Sciatic nerve (tissue), 2 donors: Measurements from ENCODE around the gene NFASC. TPM values are rescaled to one million over a fixed set of nuclear protein-coding genes. Genes with fewer than 3 reads are reported as not detected.

ENCODE experiments used
- ATAC-seq: fragments of 200-7000 bp; cut with Tn5 transposase; one replicate; pipeline ENCODE4 v1.9.1; 2020; ENCODE audit warnings: mild to moderate bottlenecking, moderate library complexity
- DNase-seq: peaks from one replicate; pipeline ENCODE4 v3.0.0-alpha.2; 2020; ENCODE audit warnings: low spot score
- intact Hi-C: fragments of 100-400 bp; cut with DNase I; formaldehyde crosslinking; loops from one replicate; pipeline ENCODE4 v1.14.2; 2022
- total RNA-seq: library from RNA; stranded (reverse); fragmentation: NEBNext Ultra II Directional; extraction: Animal tissue kit (Norgen Biotek cat#: 25700); gene quantifications from one replicate; pipeline ENCODE4 v1.2.1, GENCODE V29; 2021
- donor health status: DM: no; HTN: no; CAD: no.
- donor health status: DM: no; HTN: no; CAD: no.

Gene NFASC
- total RNA-seq, 1 donor from 2014 or later = 140 TPM

DNA sequence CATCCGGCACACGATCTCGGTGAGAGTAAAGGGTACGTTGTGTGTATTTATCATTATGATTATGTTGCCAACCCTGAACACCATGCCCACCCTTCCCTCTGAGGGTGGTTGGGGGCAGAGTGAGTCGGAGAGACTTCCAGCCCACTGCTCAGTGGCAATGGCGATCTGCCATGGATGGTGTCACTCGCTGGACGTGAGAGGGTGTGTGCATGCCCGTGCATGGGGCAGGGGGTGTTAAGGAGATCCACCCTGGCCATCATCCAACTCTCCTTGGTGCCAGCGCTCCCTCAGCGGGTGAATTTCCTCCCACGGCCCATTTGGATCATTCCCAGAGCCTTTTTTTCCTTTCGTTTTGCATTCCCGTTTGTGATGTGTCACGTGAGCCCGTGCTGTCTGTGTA, 98.3 kb downstream of the NFASC start:
- no peak for ATAC-seq
- intact Hi-C loops = no loop called here
- DNase-seq = no peak

DNA sequence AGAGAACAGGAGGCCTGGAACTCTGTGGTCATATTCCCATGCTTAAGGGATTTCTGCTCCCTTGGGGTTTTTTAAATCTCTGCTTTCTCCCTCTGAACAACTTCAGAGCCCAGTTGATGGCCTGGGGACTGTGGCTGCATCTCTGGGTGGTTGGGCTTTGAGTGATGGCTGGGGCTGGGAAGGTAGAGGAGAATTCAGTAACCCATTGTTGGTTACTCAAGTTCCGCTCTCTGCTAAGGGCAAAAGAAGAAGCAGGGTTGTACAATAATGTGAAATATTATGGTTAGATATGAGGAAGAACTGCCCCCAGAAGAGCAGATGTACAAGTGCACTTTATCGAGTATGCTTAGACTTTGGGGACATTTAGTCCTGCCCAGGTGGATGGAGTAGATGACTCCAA, 100.3 kb downstream of the NFASC start:
- intact Hi-C loops = no loop called here
- no peak for DNase-seq
- no peak for ATAC-seq

DNA sequence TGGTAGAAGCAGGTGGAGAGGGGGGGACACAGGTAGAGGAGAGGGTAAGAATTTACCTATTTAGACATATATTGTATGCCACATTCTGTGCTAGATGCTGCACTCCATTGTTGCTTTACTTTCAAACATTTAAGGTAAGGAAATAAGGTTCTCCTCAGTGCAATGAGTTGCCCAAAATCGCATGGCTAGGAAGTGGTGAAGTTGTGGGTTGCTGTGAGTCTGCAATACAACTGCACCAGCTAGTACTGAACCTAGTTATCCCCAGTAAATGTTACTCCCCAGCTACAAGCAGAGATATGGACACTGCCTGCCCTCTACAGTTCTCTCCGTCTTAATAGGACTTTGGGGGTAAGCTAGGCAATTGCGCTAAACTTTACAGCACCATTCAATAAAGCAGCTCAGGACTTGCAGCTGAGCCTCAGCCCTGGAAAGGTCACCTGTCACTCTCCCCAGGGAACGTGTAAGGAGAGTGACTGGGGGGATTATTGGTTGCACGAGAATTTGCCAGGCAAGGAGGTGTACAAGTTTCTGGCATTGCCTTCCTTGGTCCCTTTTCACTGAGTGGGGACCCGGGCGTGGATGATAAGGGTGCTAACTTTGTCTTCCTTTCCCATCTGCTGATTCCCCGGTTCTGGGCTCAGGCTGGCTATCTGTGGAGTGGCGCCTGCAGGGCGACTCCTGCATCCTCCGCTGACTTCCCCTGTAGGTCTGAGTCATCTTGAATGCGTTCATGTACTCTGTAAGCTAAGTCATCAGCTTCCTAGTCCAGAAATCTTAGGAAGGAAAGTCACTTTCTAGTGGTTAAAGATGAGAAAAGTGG, 101.1 kb downstream of the NFASC start:
- no peak for DNase-seq
- ATAC-seq = no peak
- intact Hi-C loops = no loop called here

DNA sequence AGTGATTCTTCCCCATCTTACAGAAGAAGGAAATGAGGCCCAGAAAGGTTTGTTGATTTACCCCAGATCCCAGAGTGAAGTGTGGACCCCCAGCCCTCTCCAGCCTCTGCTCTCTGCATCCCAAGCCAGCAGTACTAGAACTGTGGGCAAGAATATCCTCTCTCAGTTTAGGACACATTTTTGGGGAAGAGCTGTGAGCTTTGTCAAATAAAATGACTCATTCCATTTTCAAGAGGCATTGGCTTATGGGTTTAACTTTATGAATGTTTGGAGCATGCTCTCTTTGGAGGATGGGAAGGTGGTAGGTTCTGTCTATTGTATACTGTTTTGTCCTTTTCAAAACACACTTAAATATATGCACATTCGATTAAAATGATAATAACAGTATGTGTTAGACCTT, 101.8 kb downstream of the NFASC start:
- DNase-seq (no peak), ATAC-seq (no peak)
- intact Hi-C loops = no loop called here

DNA sequence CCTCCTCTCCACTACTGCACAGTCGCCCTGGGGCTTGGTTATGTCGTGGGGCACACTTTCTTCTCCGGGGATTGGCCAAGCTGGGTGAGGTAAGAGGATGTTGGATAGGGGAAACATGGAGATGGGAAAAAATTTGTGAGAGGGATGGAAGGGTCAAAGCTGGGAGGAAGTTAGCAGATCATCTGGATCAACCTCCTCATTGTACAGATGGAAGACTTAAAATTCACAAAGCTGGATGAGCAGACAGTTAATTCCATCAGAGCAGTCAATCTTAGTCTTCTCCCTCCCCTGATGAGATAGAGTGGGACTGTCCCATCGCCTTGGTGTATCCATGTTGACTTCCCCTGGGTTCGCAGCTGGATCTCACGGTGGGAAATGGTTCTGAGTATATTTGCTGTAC, 102.8 kb downstream of the NFASC start:
- DNase-seq (no peak), ATAC-seq (no peak)
- intact Hi-C loops = no loop called here

DNA sequence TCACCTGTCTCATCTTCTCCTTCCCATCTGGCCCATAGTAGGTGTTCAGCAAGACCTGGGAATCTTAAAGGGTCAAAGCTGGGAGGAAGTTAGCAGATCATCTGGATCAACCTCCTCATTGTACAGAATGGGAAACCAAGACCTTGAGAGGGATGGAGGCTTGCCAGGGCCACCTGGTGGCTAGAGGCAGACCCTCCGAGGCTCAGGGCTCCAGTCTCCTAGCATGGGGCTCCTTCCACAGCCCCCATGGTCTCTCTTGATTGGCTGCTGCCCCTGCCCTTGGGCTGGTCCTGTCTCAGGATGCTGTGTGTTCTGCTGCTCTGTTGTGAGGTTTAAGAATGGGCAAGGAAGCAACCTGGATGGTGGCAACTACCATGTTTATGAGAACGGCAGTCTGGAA, 103.7 kb downstream of the NFASC start:
- DNase-seq (no peak), ATAC-seq (no peak)
- intact Hi-C loops = no loop called here

DNA sequence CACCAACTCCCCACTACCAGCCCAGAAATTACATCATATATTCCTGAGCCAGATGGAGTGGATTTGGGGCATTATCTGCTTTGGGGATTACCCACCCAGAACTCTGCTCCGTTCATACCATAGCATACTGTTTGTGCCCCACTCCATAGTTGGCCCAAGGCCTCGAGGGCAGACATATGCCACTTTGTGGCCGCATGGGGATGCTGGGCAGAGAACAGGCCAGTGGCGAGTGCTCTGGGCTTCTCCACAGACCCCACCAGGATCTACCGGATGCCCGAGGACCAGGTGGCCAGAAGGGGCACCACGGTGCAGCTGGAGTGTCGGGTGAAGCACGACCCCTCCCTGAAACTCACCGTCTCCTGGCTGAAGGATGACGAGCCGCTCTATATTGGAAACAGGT, 104.4 kb downstream of the NFASC start:
- intact Hi-C loops = no loop called here
- no peak for ATAC-seq

DNA sequence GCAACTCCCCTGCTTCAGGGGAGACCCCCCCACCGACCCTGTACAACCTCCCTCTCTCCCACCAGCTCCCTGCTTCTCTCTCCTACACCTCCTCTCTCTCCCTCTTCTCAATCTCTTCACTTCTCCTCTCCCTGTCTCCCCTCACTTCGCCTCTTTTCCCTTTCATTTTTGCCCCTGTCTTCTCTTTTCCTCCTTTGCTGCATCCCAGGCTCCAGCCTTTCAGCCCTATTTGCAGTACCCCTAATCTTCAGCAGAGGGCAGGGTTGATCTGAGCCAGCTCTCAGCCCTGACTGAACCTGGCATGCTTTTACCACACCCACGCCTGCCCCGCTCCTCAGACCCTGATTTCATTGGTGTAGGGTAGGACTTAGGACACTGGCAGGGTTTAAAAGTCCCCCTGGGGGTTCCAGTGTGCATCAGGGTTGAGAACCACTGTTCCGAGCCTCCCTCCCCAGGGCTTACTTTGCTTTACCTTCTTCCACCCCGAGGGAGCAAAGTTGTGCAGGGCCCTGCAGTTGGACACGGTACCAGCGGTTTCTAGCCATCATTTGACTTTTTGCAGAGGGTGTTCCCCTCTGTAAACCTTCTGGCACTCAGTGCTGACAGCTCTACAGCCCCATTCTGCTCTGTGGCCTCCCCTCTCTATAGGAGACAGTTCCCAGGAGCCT, 105.0 kb downstream of the NFASC start:
- DNase-seq = no peak
- peak; percentile 74 for ATAC-seq
- intact Hi-C loops = no loop called here

More for the DNA sequence above, 104.4 kb downstream of the NFASC start:
- no peak for DNase-seq

DNA sequence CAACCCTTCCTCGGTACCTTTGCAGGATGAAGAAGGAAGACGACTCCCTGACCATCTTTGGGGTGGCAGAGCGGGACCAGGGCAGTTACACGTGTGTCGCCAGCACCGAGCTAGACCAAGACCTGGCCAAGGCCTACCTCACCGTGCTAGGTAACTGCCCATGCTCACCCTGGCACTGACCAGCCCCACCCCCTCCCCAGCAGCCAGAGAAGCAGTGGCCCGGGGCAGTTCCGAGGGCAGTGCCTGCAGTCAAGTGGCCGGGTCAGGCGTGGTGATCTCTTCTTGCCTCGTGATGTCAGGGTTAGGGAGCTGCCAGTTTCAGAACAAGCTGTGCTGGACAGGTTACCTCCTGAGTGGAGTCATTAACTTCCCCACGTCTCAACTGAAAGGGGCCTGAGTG, 106.0 kb downstream of the NFASC start:
- intact Hi-C loops = no loop called here
- no peak for DNase-seq
- ATAC-seq = no peak

DNA sequence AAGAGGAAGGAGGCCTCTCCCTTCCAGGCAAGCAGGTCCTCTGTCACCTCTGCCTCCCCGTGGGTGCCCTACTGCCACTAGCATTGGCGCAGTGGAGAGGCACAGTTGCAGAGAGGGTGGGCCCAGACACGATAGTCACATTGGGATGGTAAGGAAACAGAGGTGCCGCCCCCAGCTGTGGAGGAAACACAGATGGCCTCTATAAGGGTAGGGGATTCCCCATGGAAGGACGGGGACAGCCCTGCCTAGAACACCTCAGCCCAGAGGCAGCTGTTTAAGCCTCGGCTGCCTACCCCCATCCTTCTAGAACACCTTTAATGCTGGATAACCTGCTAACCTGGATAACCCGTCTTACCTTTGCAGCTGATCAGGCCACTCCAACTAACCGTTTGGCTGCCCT, 106.7 kb downstream of the NFASC start:
- ATAC-seq (no peak), DNase-seq (no peak)
- intact Hi-C loops = no loop called here

DNA sequence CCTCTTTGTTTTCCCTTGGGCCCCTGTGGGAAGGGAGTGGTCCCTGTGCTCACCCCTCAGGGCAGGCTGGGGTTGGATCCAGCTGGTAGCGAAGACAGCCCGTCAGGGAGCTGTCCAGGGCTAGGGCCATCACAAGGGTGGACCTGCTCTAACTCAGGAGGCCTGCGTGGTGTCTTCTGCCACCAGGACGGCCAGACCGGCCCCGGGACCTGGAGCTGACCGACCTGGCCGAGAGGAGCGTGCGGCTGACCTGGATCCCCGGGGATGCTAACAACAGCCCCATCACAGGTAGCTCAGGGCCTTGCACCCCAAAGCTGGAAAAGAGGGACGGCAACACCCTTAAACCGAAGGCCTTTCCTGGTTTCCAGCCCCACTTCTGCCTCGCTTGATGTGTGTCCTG, 108.1 kb downstream of the NFASC start:
- no peak for DNase-seq
- ATAC-seq = no peak
- intact Hi-C loops = no loop called here

DNA sequence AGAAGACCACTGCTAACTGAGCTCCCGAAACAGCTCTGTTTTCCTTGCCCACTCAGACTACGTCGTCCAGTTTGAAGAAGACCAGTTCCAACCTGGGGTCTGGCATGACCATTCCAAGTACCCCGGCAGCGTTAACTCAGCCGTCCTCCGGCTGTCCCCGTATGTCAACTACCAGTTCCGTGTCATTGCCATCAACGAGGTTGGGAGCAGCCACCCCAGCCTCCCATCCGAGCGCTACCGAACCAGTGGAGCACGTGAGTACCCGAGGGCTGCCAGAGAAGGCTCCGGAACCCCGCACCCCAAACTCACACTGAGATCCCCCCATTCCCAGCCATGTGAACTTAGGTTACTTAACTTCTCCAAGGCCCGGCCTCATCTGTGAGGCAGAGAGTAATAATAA, 108.6 kb downstream of the NFASC start:
- intact Hi-C loops = no loop called here
- ATAC-seq = no peak

DNA sequence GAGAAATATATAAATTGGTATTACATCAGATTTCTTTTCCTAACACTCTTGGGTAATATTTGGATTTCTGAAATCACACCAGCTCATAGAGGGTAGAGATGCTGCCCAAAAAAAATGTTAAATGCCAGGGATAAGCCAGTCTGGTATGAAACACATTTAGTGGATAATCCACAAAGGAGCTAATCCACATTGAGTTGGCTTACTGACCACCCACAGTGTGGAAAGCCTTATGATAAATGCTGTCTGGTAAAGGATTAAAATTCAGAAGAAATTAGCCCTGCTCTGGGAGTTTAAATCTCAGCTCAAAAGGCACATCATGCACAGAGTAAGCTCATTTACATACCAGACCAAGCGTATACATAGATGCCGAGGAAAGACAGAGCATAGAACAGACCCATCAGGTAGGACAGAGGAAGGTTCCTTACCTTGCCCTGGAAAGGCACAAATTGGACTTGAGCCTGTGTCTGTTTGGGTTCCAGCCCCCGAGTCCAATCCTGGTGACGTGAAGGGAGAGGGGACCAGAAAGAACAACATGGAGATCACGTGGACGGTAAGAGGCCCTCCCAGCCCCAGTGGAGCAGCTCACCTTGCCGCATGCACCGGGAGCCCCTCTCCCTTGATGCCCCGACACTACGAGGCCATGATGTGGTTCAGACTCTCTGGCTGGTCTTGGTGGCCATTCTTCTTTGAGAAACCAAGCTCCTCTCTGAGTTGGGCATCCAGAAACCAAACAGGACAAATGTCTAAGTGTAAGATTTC, 109.4 kb downstream of the NFASC start:
- intact Hi-C loops = loop anchor here (10.0 kb wide), 1 partner anchor 275 kb away; no protein-coding TSS in a partner anchor
- ATAC-seq = no peak

More for the DNA sequence above, 108.6 kb downstream of the NFASC start:
- no peak for DNase-seq

DNA sequence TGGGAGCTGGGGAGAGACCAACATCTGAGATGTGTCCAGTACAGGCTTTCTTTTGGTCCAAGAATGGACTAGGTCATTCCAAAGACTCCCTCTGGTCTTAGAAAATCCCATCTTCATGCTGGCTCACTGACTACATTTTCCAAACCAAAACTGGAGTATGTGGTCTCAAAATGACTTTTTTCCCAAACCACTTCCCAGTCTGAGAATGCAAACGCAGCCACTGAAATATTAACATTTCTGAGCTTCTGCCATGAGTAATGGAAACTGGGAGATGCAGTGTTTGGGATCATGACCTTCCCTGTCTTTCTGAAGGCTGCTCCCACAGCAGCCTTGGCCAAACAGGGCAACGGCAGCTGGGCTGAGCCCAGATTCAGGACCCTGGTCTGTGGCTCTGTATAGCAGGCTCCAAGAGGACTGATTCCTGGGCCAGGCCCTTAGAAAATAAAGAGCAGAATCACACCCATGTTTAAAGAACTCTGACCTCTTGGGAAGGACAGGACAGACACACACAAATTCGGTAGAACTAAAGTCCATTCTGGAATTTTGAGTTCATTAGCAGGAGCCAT, 110.3 kb downstream of the NFASC start:
- intact Hi-C loops = loop anchor here (10.0 kb wide), 1 partner anchor 274 kb away; no protein-coding TSS in a partner anchor
- ATAC-seq (no peak), DNase-seq (no peak)

More for the DNA sequence above, 109.4 kb downstream of the NFASC start:
- DNase-seq = no peak

DNA sequence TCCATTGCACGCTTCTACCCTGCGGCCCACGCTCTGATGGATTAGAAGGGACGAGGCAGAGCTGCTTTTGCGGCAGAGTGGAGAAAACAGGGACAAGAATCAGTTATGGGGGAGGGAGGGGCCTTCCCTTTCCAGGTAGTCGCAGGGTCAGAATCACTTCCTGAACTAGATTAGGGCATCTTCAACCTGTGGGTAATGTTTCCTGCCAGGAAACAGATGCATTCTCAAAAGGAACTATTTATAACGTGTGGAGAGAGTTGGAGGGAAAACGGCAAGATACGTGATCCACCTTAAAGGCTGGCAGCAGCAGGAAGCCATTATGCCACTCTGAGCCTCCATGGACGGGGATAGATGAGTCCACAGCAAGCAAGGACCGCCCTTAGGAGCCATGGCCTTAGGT, 112.5 kb downstream of the NFASC start:
- DNase-seq = no peak
- ATAC-seq = no peak
- intact Hi-C loops = loop anchor here (10.0 kb wide), 1 partner anchor 272 kb away; no protein-coding TSS in a partner anchor

DNA sequence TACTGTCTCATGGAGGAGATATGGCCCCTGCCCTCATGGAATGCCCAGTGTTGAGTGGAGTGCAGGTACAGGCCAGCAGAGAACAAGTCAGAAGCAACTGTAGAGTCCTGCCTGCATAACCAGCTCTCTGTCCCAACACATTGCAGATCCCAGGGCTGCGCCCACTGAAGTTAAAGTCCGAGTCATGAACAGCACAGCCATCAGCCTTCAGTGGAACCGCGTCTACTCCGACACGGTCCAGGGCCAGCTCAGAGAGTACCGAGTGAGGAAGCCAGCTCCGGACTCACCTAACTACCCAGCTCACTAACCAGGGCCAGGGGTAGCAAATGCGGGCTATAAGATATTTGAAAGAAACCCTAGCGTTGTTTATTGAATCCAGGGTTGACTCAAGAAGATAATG, 113.2 kb downstream of the NFASC start:
- ATAC-seq (no peak), DNase-seq (no peak)
- intact Hi-C loops = loop anchor here (10.0 kb wide), 1 partner anchor 271 kb away; no protein-coding TSS in a partner anchor

DNA sequence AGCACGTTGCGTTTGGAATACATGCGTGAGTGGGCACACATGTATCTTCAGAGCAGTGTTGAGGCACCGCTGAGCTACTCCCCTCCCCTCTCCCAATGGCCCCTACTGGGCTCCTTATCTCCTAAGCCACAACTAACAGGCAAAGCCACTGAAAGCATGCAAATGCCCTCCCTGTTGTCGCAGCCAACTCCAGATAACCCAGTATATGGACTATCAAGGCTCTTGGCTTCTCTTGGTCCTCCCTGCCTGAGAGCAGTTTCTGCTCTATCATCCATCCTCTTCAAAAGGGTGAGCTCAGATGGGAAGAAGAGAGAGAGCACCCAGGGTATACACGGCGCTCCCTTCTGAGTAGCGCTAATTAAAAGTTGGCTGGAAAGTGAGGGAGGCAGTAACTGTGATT, 113.8 kb downstream of the NFASC start:
- ATAC-seq = no peak
- intact Hi-C loops = loop anchor here (10.0 kb wide), 1 partner anchor 270 kb away; no protein-coding TSS in a partner anchor
- no peak for DNase-seq

DNA sequence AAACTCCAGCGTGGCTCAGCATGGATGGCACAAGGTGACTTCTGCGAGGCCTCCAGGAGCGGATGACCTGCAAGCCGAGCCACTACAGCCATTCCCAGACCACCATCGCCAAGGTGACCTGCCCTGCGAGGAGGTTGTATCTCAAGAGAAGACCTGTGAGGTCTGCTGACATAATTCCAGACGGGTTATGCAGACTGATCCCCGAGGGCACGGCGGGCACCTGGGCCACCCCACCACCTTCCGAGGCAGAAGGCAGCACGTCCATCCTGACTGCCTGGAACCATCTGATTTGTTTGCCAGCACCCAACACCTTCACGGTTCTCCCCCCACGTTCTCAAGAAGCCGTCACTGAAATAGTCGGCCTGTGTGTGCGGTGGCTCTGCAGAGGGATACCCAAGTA, 115.5 kb downstream of the NFASC start:
- no peak for ATAC-seq
- no peak for DNase-seq
- intact Hi-C loops = loop anchor here (5.0 to 10.0 kb wide), 2 partner anchors 76 to 269 kb away; no protein-coding TSS in a partner anchor

DNA sequence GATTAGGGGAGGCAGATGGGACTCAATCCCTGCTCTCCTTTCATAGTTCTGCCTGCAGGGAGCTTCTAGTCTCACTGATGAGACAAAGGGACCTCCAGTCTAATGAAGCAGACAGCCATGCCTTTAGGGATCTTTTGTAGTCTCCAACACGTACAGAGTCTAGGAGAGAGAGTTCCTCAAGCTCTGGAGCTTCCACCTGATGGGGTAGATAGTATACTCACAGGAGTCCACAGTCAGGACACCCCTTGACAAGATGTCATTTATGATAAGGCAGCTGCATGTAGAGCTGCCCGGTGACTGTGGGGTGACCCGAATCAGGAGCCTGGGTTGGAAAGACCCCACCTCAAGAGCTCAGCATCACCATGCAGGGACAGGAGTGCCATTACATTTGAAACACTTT, 117.0 kb downstream of the NFASC start:
- ATAC-seq (no peak), DNase-seq (no peak)
- intact Hi-C loops = loop anchor here (5.0 to 10.0 kb wide), 2 partner anchors 75 to 267 kb away; no protein-coding TSS in a partner anchor
